Spinal cord (tissue), 10 donors: ENCODE data around the gene TMEM236. TPM values are rescaled to one million over a fixed set of nuclear protein-coding genes. Genes with fewer than 3 reads are reported as not detected.

Experiments used
- DNase-seq, 6 donors: peaks; one replicate each; pipeline versions ENCODE4 v3.0.0 to v3.0.0-alpha.2; 2013 to 2015; ENCODE audit warnings: low spot score in 6 of 6, low read depth in 4 of 6
- H3K27ac ChIP-seq: one replicate; pipeline ENCODE4 v1.5.1; 2013; ENCODE audit warnings: low read depth, low read length, control low read depth
- H3K27me3 ChIP-seq: one replicate; pipeline ENCODE4 v1.6.1; 2013; ENCODE audit warnings: low read length; ENCODE audit not compliant: control insufficient read depth, insufficient read depth
- H3K36me3 ChIP-seq: one replicate; pipeline ENCODE4 v1.6.1; 2013; ENCODE audit warnings: low read length; ENCODE audit not compliant: control insufficient read depth, insufficient read depth
- H3K4me1 ChIP-seq: one replicate; pipeline ENCODE4 v1.6.1; 2013; ENCODE audit warnings: low read length; ENCODE audit not compliant: control insufficient read depth, insufficient read depth
- H3K4me3 ChIP-seq: one replicate; pipeline ENCODE4 v1.5.1; 2013; ENCODE audit warnings: low read depth, low read length, control low read depth
- H3K9me3 ChIP-seq: one replicate; pipeline ENCODE4 v1.6.1; 2013; ENCODE audit warnings: low read length; ENCODE audit not compliant: control insufficient read depth, insufficient read depth
- WGBS: methylation state at CpG from one replicate; pipeline ENCODE4 v1.1.5; 2013; ENCODE audit warnings: missing lambda C conversion rate; ENCODE audit not compliant: insufficient coverage; 5-methylcytosine and 5-hydroxymethylcytosine counted together
- polyA plus RNA-seq, 2 donors: library from polyadenylated mRNA; unstranded; fragments of 120-200 nt; gene quantifications; one replicate each; pipeline ENCODE4 v1.2.1, GENCODE V29; 2013; ENCODE audit not compliant: insufficient read length in 2 of 2
- total RNA-seq, 2 donors: library from RNA; depleted of rRNA in 1 of 2; stranded (reverse); fragments of 120-200 nt in 1 of 2; fragments of >200 nt in 1 of 2; gene quantifications; one replicate each; pipeline versions ENCODE4 v1.2.3 to v1.2.4, GENCODE V29; 2013 to 2014
- donor health status: healthy.

TMEM236 gene
- total and polyA plus RNA-seq, 4 donors: 0.24 to 0.50 (median 0.36) TPM

- H3K36me3 ChIP-seq: no peaks in the 10 kb centered on the region
- no peaks in the 10 kb centered on the region for H3K27me3 ChIP-seq
- H3K27ac ChIP-seq: no peak overlapping the region
- H3K4me1 ChIP-seq: no peaks in the 10 kb centered on the region
- H3K9me3 ChIP-seq: no peaks in the 10 kb centered on the region
- H3K4me3 ChIP-seq: no peak overlapping the region
- 93% methylated on average over 4 of the region's 6 CpGs for WGBS
- no peak for DNase-seq
These were observed 42.0 kb downstream of the TMEM236 start for GRCh38 chr10:17793823-17794644.

GRCh38 chr10:17795083-17795482 is 43.1 kb downstream of the TMEM236 start:
- DNase-seq: no peak
- no CpG with 5 or more reads among the region's 4 CpGs for WGBS

DNA sequence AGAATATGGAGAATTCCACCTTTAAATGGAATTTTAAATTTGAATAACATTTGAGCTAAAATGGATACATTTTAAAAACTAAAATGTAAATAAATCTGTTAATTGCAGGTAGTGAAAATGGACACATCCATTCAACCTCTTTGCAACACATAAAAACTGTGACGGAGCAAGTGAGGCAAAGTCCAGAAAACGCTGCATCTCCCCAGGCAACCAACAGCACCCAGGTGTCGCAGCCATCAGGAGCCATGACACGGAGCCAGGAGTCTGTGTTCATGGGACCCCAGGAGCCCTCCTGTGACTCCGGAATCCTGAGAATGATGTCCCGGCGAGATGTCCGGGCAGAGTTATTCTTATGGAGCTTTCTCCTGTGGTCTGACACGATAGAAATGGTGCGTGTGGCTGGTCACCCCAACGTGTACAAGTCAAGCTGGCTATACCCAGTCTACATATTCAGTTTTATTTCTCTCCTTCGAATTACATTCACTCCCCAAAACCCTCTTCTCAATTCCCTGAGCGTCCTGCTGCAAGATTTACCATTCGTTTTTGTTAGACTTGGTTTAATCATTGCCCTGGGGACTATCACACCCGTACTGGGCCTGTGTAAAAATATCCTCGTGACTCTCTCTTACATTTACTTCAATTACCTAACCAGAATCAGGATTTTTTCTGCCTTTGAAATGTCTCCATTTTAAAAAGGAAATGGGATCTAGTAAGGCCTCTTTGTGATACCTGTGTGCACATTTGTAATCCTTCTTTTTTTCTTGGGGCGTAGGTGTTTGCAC is 44.0 kb downstream of the TMEM236 start:
- Histone ChIP-seq H3K9me3 (no peaks in the 10 kb centered on the region), H3K27me3 (no peaks in the 10 kb centered on the region), H3K4me1 (no peaks in the 10 kb centered on the region), H3K4me3 (no peak overlapping the region), H3K27ac (no peak overlapping the region), H3K36me3 (no peaks in the 10 kb centered on the region)
- WGBS: 95% methylated on average over 14 of the region's 17 CpGs
- DNase-seq: no peak

More at GRCh38 chr10:17795083-17795482, 43.1 kb downstream of the TMEM236 start:
- Histone ChIP-seq H3K9me3 (no peaks in the 10 kb centered on the region), H3K27ac (no peak overlapping the region), H3K4me1 (no peaks in the 10 kb centered on the region), H3K4me3 (no peak overlapping the region), H3K36me3 (no peaks in the 10 kb centered on the region), H3K27me3 (no peaks in the 10 kb centered on the region)

DNA sequence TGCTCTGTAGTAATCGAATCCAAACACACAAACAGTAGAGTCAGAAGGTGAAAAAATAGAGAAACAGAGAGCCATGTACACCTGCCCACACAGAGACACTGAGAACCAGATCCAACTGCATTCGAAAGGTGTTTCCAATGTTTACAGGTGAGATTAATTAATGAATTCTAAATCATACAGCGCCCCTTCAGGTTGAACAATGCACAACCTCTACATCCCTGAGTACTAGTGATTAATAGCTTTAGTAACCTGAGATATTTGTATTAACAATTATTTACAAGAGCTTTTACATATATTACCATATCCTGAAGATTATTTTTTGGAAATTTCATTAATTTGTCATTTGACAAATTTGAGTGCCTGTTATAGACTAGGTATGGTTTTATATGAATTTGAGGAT is 49.5 kb downstream of the TMEM236 start:
- no peaks in the 10 kb centered on the region for H3K36me3 ChIP-seq
- no CpG with 5 or more reads among the region's 3 CpGs for WGBS
- H3K27ac ChIP-seq: no peak overlapping the region
- H3K9me3 ChIP-seq: no peaks in the 10 kb centered on the region
- no peak overlapping the region for H3K4me3 ChIP-seq
- no peaks in the 10 kb centered on the region for H3K27me3 ChIP-seq
- no peak for DNase-seq
- no peaks in the 10 kb centered on the region for H3K4me1 ChIP-seq

DNA sequence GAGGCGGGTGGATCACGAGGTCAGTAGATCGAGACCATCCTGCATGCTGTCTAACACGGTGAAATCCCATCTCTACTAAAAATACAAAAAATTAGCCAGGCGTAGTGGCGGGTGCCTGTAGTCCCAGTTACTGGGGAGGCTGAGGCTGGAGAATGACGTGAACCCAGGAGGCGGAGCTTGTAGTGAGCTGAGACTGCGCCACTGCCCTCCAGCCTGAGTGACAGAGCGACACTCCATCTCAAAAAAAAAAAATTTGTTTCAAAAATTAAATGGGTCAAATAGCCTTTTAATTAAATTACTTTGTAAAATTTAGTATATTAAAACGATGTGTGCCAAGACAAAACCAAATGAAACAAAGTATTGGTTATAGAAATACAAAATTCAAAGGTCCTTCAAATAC is 50.3 kb downstream of the TMEM236 start:
- Histone ChIP-seq H3K9me3 (no peaks in the 10 kb centered on the region), H3K4me3 (no peak overlapping the region), H3K27ac (no peak overlapping the region), H3K27me3 (no peaks in the 10 kb centered on the region), H3K4me1 (no peaks in the 10 kb centered on the region), H3K36me3 (no peaks in the 10 kb centered on the region)
- DNase-seq: no peak
- WGBS: 100% methylated on average over 1 of the region's 11 CpGs

GRCh38 chr10:17802976-17803375 is 51.0 kb downstream of the TMEM236 start:
- Histone ChIP-seq H3K36me3 (no peaks in the 10 kb centered on the region), H3K4me3 (no peak overlapping the region), H3K27me3 (no peaks in the 10 kb centered on the region), H3K9me3 (no peaks in the 10 kb centered on the region), H3K4me1 (no peaks in the 10 kb centered on the region), H3K27ac (no peak overlapping the region)
- no CpG with 5 or more reads among the region's 1 CpG for WGBS
- no peak for DNase-seq

GRCh38 chr10:17805330-17805729 is 53.3 kb downstream of the TMEM236 start:
- 88% methylated on average over 2 of the region's 3 CpGs for WGBS
- Histone ChIP-seq H3K4me3 (no peak overlapping the region), H3K4me1 (no peaks in the 10 kb centered on the region), H3K27me3 (no peaks in the 10 kb centered on the region), H3K9me3 (no peaks in the 10 kb centered on the region), H3K27ac (no peak overlapping the region), H3K36me3 (no peaks in the 10 kb centered on the region)
- no peak for DNase-seq

GRCh38 chr10:17805921-17806577 is 54.0 kb downstream of the TMEM236 start:
- H3K9me3 ChIP-seq: no peaks in the 10 kb centered on the region
- no peaks in the 10 kb centered on the region for H3K36me3 ChIP-seq
- no peak for DNase-seq
- H3K4me1 ChIP-seq: no peaks in the 10 kb centered on the region
- H3K27me3 ChIP-seq: no peaks in the 10 kb centered on the region
- no peak overlapping the region for H3K4me3 ChIP-seq
- no peak overlapping the region for H3K27ac ChIP-seq
- WGBS: 59% methylated on average over 5 of the region's 7 CpGs

DNA sequence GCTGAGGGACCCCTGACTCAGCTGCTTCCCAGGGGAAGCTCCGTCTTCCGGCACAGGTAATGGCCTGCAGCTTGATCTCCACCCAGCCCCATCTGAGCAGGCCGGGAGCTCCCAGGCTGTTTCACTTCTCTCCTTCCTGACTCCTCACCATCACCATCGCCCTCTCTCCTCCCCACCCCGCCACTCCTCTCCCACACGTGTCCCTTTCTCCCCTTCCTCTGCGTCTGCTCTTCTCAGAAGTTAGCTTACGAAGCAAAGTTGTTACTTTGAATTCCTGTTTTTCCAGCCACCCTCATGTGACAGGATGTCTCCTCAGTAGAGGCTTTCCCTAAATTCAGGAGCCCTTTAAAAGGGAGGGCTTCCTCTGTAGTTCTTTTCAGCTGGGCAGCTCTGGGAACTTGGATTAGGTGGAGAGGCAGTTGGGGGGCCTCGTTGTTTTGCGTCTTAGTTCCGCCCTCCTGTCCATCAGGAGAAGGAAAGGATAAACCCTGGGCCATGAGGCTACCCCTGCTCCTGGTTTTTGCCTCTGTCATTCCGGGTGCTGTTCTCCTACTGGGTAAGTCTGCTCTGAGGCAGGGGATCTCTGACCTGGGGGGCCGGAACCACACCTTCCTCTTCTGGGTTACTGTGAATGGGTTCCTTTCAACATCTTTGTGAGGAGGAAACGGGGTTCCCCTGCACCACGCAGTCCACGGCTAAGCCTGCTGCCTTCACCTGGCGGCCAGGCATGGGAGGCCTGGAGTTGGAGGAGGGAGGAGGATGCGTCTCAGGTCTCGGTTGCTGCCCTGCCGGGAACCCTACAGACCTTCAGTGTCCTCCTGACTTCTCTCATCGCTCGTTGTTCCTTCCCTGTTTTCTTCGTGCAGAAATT is 57.2 kb downstream of the TMEM236 start, which contains the start of gene MRC1:
Gene MRC1, plus strand, starts transcription at position 378 of the 871 bp plus-strand sequence. Its CDS starts 118 bp downstream, at position 496.
- Histone ChIP-seq H3K36me3 (no peaks in the 10 kb centered on the region), H3K27me3 (no peaks in the 10 kb centered on the region), H3K4me1 (no peaks in the 10 kb centered on the region), H3K9me3 (no peaks in the 10 kb centered on the region), H3K27ac (no peak within 1 kb of the TSS), H3K4me3 (no peak within 1 kb of the TSS)
- whole genome bisulfite sequencing: 85% methylated on average over 21 of the region's 23 CpGs
- DNase-seq: no peak
